ENCODE results near the gene RNF181.

GRCh38 chr2:85545780-85546240 lies 49.7 kb upstream of the RNF181 start:
- TF ChIP-seq POLR2A (IDR thresholded peaks at IDR 0.05) (no peak), CTCF (IDR thresholded peaks at IDR 0.05) (no peak)

All from transverse colon (tissue), 3 donors.